ENCODE measurements around the gene RNF169. TPM values are rescaled to one million over a fixed set of nuclear protein-coding genes. Genes with fewer than 3 reads are reported as not detected.

RNF169 gene
- total and polyA plus RNA-seq, 4 donors, result 0.60 to 11.0 (median 5.1) TPM

DNA sequence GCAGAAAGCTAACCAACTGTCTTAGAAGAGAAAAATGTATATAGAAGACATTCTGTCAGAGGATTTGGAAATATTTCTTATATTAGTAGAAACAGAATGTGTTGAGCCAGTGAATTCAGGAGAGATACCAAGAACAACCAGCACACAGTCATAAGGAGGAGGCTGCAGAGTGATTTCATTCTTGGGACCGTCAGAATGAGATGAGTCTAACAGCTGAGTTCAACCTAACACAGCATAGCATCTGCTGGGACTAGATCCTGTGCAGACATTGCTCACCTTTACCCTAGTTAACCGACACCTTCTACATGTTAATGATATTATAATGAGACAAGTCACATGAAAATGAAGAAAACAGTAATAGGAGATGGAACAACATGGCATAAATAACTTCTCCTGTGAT, 114.8 kb downstream of the RNF169 start:
- WGBS, result 98% methylated on average over 2 of the region's 2 CpGs
- no peak overlapping the region for H3K27ac ChIP-seq (ENCODE audit: low read depth in 1 of 2, low read length in 2 of 2)
- no peak overlapping the region for H3K4me3 ChIP-seq (ENCODE audit: low read depth in 1 of 3, low read length in 3 of 3)
- TF ChIP-seq RAD21 (IDR thresholded peaks at IDR 0.05) (no peak), FOXA2 (IDR thresholded peaks at IDR 0.05) (no peak), GABPA (IDR thresholded peaks at IDR 0.05 in 1 of 2, conservative IDR thresholded peaks at IDR 0.05 in 1 of 2) (no peak), RXRA (IDR thresholded peaks at IDR 0.05) (no peak), SP1 (IDR thresholded peaks at IDR 0.05) (no peak), HNF4A (conservative IDR thresholded peaks at IDR 0.05) (no peak), FOXA1 (IDR thresholded peaks at IDR 0.05) (no peak), YY1 (IDR thresholded peaks at IDR 0.05) (no peak), ZBTB33 (IDR thresholded peaks at IDR 0.05) (no peak), ATF3 (IDR thresholded peaks at IDR 0.05) (no peak)
- no peaks in the 10 kb centered on the region for H3K4me1 ChIP-seq (ENCODE audit: control insufficient read depth in 4 of 4, insufficient read depth in 4 of 4, low read length in 3 of 4)
- H3K27me3 ChIP-seq (ENCODE audit: control insufficient read depth in 4 of 4, insufficient read depth in 4 of 4, low read length in 3 of 4), result no peaks in the 10 kb centered on the region
- no peak for DNase-seq (ENCODE audit: low spot score)
- H3K36me3 ChIP-seq (ENCODE audit: control insufficient read depth in 4 of 4, insufficient read depth in 3 of 4, low read depth in 1 of 4, low read length in 3 of 4), result peaks cover 9 to 38% (median 29%) of the 10 kb centered on the region in 4 donors
- H3K9ac ChIP-seq (ENCODE audit: low read depth in 1 of 2, low read length in 2 of 2), result no peak overlapping the region
- peaks cover 8 to 26% (median 17%) of the 10 kb centered on the region in 4 donors for H3K9me3 ChIP-seq (ENCODE audit: control insufficient read depth in 4 of 4, low read length in 3 of 4)

GRCh38 chr11:74866557-74866956, 117.9 kb downstream of the RNF169 start:
- no peak overlapping the region for H3K9ac ChIP-seq (ENCODE audit: low read depth in 1 of 2, low read length in 2 of 2)
- H3K27ac ChIP-seq (ENCODE audit: low read depth in 1 of 2, low read length in 2 of 2), result no peak overlapping the region
- no peaks in the 10 kb centered on the region for H3K4me1 ChIP-seq (ENCODE audit: control insufficient read depth in 4 of 4, insufficient read depth in 4 of 4, low read length in 3 of 4)
- DNase-seq (ENCODE audit: low spot score), result no peak
- H3K36me3 ChIP-seq (ENCODE audit: control insufficient read depth in 4 of 4, insufficient read depth in 3 of 4, low read depth in 1 of 4, low read length in 3 of 4), result peaks cover 3 to 46% (median 34%) of the 10 kb centered on the region in 4 donors
- H3K4me3 ChIP-seq (ENCODE audit: low read depth in 1 of 3, low read length in 3 of 3), result peak overlapping the region in 1 of 3 donors; percentile 48
- TF ChIP-seq HNF4A (conservative IDR thresholded peaks at IDR 0.05) (no peak), NR2F2 (IDR thresholded peaks at IDR 0.05) (no peak), YY1 (IDR thresholded peaks at IDR 0.05) (no peak), ATF3 (IDR thresholded peaks at IDR 0.05) (no peak), FOXA1 (IDR thresholded peaks at IDR 0.05) (no peak), RXRA (IDR thresholded peaks at IDR 0.05) (no peak), RAD21 (IDR thresholded peaks at IDR 0.05) (no peak), EGR1 (IDR thresholded peaks at IDR 0.05; ENCODE audit: low read depth in 2 of 2) (no peak), SP1 (IDR thresholded peaks at IDR 0.05) (no peak), TAF1 (conservative IDR thresholded peaks at IDR 0.05) (no peak), JUND (IDR thresholded peaks at IDR 0.05) (no peak), ZBTB33 (IDR thresholded peaks at IDR 0.05) (no peak), GABPA (IDR thresholded peaks at IDR 0.05 in 1 of 2, conservative IDR thresholded peaks at IDR 0.05 in 1 of 2) (no peak), HNF4G (IDR thresholded peaks at IDR 0.05) (no peak), FOXA2 (IDR thresholded peaks at IDR 0.05) (no peak), MAX (IDR thresholded peaks at IDR 0.05) (no peak)
- TF ChIP-seq, protein P1, sequence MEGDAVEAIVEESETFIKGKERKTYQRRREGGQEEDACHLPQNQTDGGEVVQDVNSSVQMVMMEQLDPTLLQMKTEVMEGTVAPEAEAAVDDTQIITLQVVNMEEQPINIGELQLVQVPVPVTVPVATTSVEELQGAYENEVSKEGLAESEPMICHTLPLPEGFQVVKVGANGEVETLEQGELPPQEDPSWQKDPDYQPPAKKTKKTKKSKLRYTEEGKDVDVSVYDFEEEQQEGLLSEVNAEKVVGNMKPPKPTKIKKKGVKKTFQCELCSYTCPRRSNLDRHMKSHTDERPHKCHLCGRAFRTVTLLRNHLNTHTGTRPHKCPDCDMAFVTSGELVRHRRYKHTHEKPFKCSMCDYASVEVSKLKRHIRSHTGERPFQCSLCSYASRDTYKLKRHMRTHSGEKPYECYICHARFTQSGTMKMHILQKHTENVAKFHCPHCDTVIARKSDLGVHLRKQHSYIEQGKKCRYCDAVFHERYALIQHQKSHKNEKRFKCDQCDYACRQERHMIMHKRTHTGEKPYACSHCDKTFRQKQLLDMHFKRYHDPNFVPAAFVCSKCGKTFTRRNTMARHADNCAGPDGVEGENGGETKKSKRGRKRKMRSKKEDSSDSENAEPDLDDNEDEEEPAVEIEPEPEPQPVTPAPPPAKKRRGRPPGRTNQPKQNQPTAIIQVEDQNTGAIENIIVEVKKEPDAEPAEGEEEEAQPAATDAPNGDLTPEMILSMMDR (IDR thresholded peaks at IDR 0.05; ENCODE audit: low read depth, low read length, missing input control), result no peak
- TF ChIP-seq, protein P2, sequence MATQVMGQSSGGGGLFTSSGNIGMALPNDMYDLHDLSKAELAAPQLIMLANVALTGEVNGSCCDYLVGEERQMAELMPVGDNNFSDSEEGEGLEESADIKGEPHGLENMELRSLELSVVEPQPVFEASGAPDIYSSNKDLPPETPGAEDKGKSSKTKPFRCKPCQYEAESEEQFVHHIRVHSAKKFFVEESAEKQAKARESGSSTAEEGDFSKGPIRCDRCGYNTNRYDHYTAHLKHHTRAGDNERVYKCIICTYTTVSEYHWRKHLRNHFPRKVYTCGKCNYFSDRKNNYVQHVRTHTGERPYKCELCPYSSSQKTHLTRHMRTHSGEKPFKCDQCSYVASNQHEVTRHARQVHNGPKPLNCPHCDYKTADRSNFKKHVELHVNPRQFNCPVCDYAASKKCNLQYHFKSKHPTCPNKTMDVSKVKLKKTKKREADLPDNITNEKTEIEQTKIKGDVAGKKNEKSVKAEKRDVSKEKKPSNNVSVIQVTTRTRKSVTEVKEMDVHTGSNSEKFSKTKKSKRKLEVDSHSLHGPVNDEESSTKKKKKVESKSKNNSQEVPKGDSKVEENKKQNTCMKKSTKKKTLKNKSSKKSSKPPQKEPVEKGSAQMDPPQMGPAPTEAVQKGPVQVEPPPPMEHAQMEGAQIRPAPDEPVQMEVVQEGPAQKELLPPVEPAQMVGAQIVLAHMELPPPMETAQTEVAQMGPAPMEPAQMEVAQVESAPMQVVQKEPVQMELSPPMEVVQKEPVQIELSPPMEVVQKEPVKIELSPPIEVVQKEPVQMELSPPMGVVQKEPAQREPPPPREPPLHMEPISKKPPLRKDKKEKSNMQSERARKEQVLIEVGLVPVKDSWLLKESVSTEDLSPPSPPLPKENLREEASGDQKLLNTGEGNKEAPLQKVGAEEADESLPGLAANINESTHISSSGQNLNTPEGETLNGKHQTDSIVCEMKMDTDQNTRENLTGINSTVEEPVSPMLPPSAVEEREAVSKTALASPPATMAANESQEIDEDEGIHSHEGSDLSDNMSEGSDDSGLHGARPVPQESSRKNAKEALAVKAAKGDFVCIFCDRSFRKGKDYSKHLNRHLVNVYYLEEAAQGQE (IDR thresholded peaks at IDR 0.05), result no peak
- peaks cover 28 to 53% (median 39%) of the 10 kb centered on the region in 4 donors for H3K9me3 ChIP-seq (ENCODE audit: control insufficient read depth in 4 of 4, low read length in 3 of 4)
- no peaks in the 10 kb centered on the region for H3K27me3 ChIP-seq (ENCODE audit: control insufficient read depth in 4 of 4, insufficient read depth in 4 of 4, low read length in 3 of 4)

Measured in liver (tissue), 9 donors.